Neural cell (in vitro differentiated cells): ENCODE measurements around the gene ADORA1. TPM values are rescaled to one million over a fixed set of nuclear protein-coding genes. Genes with fewer than 3 reads are reported as not detected.

ENCODE experiments used
- H2AFZ ChIP-seq: fragments of 200-600, 300-800 bp; sonication (generic), shearing (Covaris generic); 2 replicates; pipeline ENCODE4 v1.6.0; 2014; ENCODE audit warnings: low read depth, mild to moderate bottlenecking, antibody characterized with exemption, low read length, moderate library complexity
- H3F3A ChIP-seq: fragments of 200-600 bp; shearing (Covaris generic); 2 replicates; pipeline ENCODE4 v1.6.1; 2016; ENCODE audit warnings: mild to moderate bottlenecking, moderate library complexity, mixed read lengths, antibody characterized with exemption, low read length; ENCODE audit not compliant: insufficient read depth, poor library complexity, severe bottlenecking
- H3K27ac ChIP-seq: fragments of 200-600, 300-800 bp; sonication (generic), shearing (Covaris generic); 2 replicates; pipeline ENCODE4 v1.5.1; 2014; ENCODE audit warnings: mild to moderate bottlenecking, low read length, moderate library complexity
- H3K27me3 ChIP-seq: fragments of 300-800, 200-600 bp; sonication (generic), shearing (Covaris generic); 2 replicates; pipeline ENCODE4 v1.6.0; 2014; ENCODE audit warnings: mild to moderate bottlenecking, low read depth, low read length, moderate library complexity; ENCODE audit not compliant: insufficient read depth
- H3K36me3 ChIP-seq: fragments of 300-800, 200-600 bp; sonication (generic), shearing (Covaris generic); 2 replicates; pipeline ENCODE4 v1.5.1; 2014; ENCODE audit warnings: mild to moderate bottlenecking, antibody characterized with exemption, low read length, moderate library complexity; ENCODE audit not compliant: insufficient read depth
- H3K4me2 ChIP-seq: fragments of 300-800, 200-600 bp; sonication (generic), shearing (Covaris generic); 2 replicates; pipeline ENCODE4 v1.6.0; 2014; ENCODE audit warnings: mild to moderate bottlenecking, low read length
- H3K4me3 ChIP-seq: fragments of 300-800, 200-600 bp; sonication (generic), shearing (Covaris generic); 2 replicates; pipeline ENCODE4 v1.5.1; 2014; ENCODE audit warnings: mild to moderate bottlenecking, low read length, moderate library complexity
- H3K79me2 ChIP-seq: fragments of 200-600 bp; shearing (Covaris generic); replicated peaks from 2 replicates; pipeline ENCODE4 v1.6.0; 2014; ENCODE audit warnings: mild to moderate bottlenecking, low read length, moderate library complexity; ENCODE audit not compliant: insufficient read depth
- H3K9ac ChIP-seq: fragments of 300-800, 200-600 bp; sonication (generic), shearing (Covaris generic); 2 replicates; pipeline ENCODE4 v1.6.1; 2016; ENCODE audit warnings: mild to moderate bottlenecking, low read length, mixed read lengths
- H3K9me2 ChIP-seq: fragments of 200-600 bp; shearing (Covaris generic); 2 replicates; pipeline ENCODE4 v1.6.1; 2016; ENCODE audit warnings: mild to moderate bottlenecking, low read length, mixed read lengths; ENCODE audit not compliant: insufficient read depth
- H3K9me3 ChIP-seq: fragments of 200-600, 300-800 bp; sonication (generic), shearing (Covaris generic); 2 replicates; pipeline ENCODE4 v1.6.1; 2016; ENCODE audit warnings: mild to moderate bottlenecking, mixed run types, low read length, moderate library complexity, mixed read lengths
- H4K20me1 ChIP-seq: fragments of 200-600 bp; shearing (Covaris generic); 2 replicates; pipeline ENCODE4 v1.6.1; 2016; ENCODE audit warnings: mild to moderate bottlenecking, mixed run types; ENCODE audit not compliant: insufficient read depth
- CTCF ChIP-seq: fragments of 450-650 bp; IDR thresholded peaks from 2 replicates; pipeline ENCODE4 v1.5.1; 2014; ENCODE audit warnings: antibody characterized with exemption, mild to moderate bottlenecking, moderate library complexity; ENCODE audit not compliant: poor library complexity, severe bottlenecking
- EP300 ChIP-seq: fragments of 450-650 bp; conservative IDR thresholded peaks from 2 replicates; pipeline ENCODE4 v1.6.1; 2014; ENCODE audit warnings: antibody characterized with exemption, mild to moderate bottlenecking, moderate library complexity; ENCODE audit not compliant: poor library complexity, severe bottlenecking
- EZH2 ChIP-seq: fragments of 200-600, 300-800 bp; shearing (Covaris generic), sonication (generic); IDR thresholded peaks from 2 replicates; pipeline ENCODE4 v1.6.1; 2014; ENCODE audit warnings: antibody characterized with exemption, low read length, borderline replicate concordance, mild to moderate bottlenecking; ENCODE audit not compliant: insufficient read depth, poor library complexity, severe bottlenecking
- MXI1 ChIP-seq: fragments of 450-650 bp; conservative IDR thresholded peaks from 2 replicates; pipeline ENCODE4 v1.6.1; 2014; ENCODE audit warnings: antibody characterized with exemption, mild to moderate bottlenecking; ENCODE audit not compliant: poor library complexity, severe bottlenecking
- POLR2AphosphoS5 ChIP-seq: IDR thresholded peaks from 2 replicates; pipeline ENCODE4 v1.6.1; 2012
- RAD21 ChIP-seq: fragments of 450-650 bp; conservative IDR thresholded peaks from 2 replicates; pipeline ENCODE4 v1.6.1; 2014; ENCODE audit warnings: antibody characterized with exemption, mild to moderate bottlenecking, moderate library complexity
- REST ChIP-seq: IDR thresholded peaks from 2 replicates; pipeline ENCODE4 v1.6.1; 2012; ENCODE audit warnings: borderline replicate concordance
- SMC3 ChIP-seq: fragments of 450-650 bp; conservative IDR thresholded peaks from 2 replicates; pipeline ENCODE4 v1.6.1; 2014; ENCODE audit warnings: antibody characterized with exemption, mild to moderate bottlenecking, moderate library complexity; ENCODE audit not compliant: poor library complexity
- TAF1 ChIP-seq: IDR thresholded peaks from 2 replicates; pipeline ENCODE4 v1.6.1; 2012; ENCODE audit warnings: low read depth
- polyA plus RNA-seq: library from polyadenylated mRNA; depleted of rRNA; stranded (reverse); fragments of >200 nt; gene quantifications from 2 replicates; pipeline ENCODE4 v1.2.3, GENCODE V29; 2014

ADORA1 gene
- polyA plus RNA-seq, 1 donor from 2014 or later: 7.2 TPM

- TF ChIP-seq MXI1 (no peak), EZH2 (no peak)
Measured at GRCh38 chr1:203120325-203121153, 7.0 kb upstream of the ADORA1 start (continued).

GRCh38 chr1:203121186-203122015 lies 6.1 kb upstream of the ADORA1 start:
- H3K9me3 ChIP-seq: no peaks in the 10 kb centered on the region
- peaks cover 17% of the 10 kb centered on the region for H3K27me3 ChIP-seq
- no peaks in the 10 kb centered on the region for H3K36me3 ChIP-seq
- H4K20me1 ChIP-seq: no peaks in the 10 kb centered on the region
- H3K9ac ChIP-seq: no peak overlapping the region
- H3F3A ChIP-seq: no peaks in the 10 kb centered on the region
- H3K4me3 ChIP-seq: no peak overlapping the region
- no peak for TF ChIP-seq SMC3
- TF ChIP-seq TAF1: no peak
- TF ChIP-seq CTCF: no peak
- no peak for TF ChIP-seq MXI1
- no peak for TF ChIP-seq RAD21
- no peak for TF ChIP-seq EZH2
- no peak for TF ChIP-seq EP300
- no peak for TF ChIP-seq POLR2AphosphoS5
- TF ChIP-seq REST: no peak
- H3K9me2 ChIP-seq: no peaks in the 10 kb centered on the region
- no peak overlapping the region for H3K27ac ChIP-seq
- no peaks in the 10 kb centered on the region for H3K79me2 ChIP-seq
- no peak overlapping the region for H3K4me2 ChIP-seq
- H2AFZ ChIP-seq: no peak overlapping the region

GRCh38 chr1:203122159-203122558 lies 5.4 kb upstream of the ADORA1 start:
- Histone ChIP-seq H3K4me2 (no peak overlapping the region), H3K36me3 (no peaks in the 10 kb centered on the region), H3K79me2 (no peaks in the 10 kb centered on the region), H3K9ac (no peak overlapping the region), H3K27me3 (peaks cover 24% of the 10 kb centered on the region), H3K4me3 (no peak overlapping the region), H3K9me3 (no peaks in the 10 kb centered on the region), H4K20me1 (no peaks in the 10 kb centered on the region), H3K9me2 (no peaks in the 10 kb centered on the region), H3F3A (no peaks in the 10 kb centered on the region), H3K27ac (no peak overlapping the region), H2AFZ (no peak overlapping the region)
- no peak for TF ChIP-seq MXI1
- no peak for TF ChIP-seq EZH2
- TF ChIP-seq RAD21: no peak
